ENCODE measurements around the gene SLC35C1. TPM values are rescaled to one million over a fixed set of nuclear protein-coding genes. Genes with fewer than 3 reads are reported as not detected.

Gene SLC35C1
- polyA plus RNA-seq (2013, experiment 1 of 2; ENCODE audit: insufficient read length): 20.9 TPM
- polyA plus RNA-seq (2013, experiment 2 of 2; ENCODE audit: insufficient read length): 19.8 TPM

GRCh38 chr11:45804761-45805304 is at the start of gene SLC35C1:
SLC35C1 (plus strand) TSS chr11:45805149; CDS start chr11:45805802, 653 bp downstream.
- peak; percentile 95 for DNase-seq

- DNase-seq: no peak
These were observed 49.6 kb upstream of the SLC35C1 start for GRCh38 chr11:45755281-45755859.

GRCh38 chr11:45756384-45757010 is 48.5 kb upstream of the SLC35C1 start:
- no peak for DNase-seq

GRCh38 chr11:45757672-45758071 is 47.3 kb upstream of the SLC35C1 start:
- no peak for DNase-seq

- DNase-seq: no peak
These were observed 43.3 kb upstream of the SLC35C1 start for GRCh38 chr11:45761659-45762058.

- DNase-seq: no peak
These were observed 39.8 kb upstream of the SLC35C1 start for GRCh38 chr11:45765107-45765668.

- no peak for DNase-seq
These were observed 39.1 kb upstream of the SLC35C1 start for GRCh38 chr11:45765836-45766235.

- DNase-seq: no peak
These were observed 38.5 kb upstream of the SLC35C1 start for GRCh38 chr11:45766469-45766868.

GRCh38 chr11:45768486-45768885 is 36.5 kb upstream of the SLC35C1 start:
- no peak for DNase-seq

- DNase-seq: no peak
These were observed 35.0 kb upstream of the SLC35C1 start for GRCh38 chr11:45769960-45770359.

GRCh38 chr11:45771193-45771565 is 33.8 kb upstream of the SLC35C1 start:
- peak; percentile 47 for DNase-seq

GRCh38 chr11:45771566-45772448 is 33.1 kb upstream of the SLC35C1 start:
- DNase-seq: peak; percentile 72

- DNase-seq: no peak
These were observed 32.5 kb upstream of the SLC35C1 start for GRCh38 chr11:45772449-45772774.

GRCh38 chr11:45772986-45773785 is 31.8 kb upstream of the SLC35C1 start:
- DNase-seq: no peak

GRCh38 chr11:45773786-45774655 is 30.9 kb upstream of the SLC35C1 start:
- no peak for DNase-seq

- no peak for DNase-seq
These were observed 30.2 kb upstream of the SLC35C1 start for GRCh38 chr11:45774786-45775185.

GRCh38 chr11:45777127-45777969 is 27.6 kb upstream of the SLC35C1 start:
- DNase-seq: no peak

GRCh38 chr11:45778341-45778740 is 26.6 kb upstream of the SLC35C1 start:
- DNase-seq: no peak

- no peak for DNase-seq
These were observed 25.3 kb upstream of the SLC35C1 start for GRCh38 chr11:45779602-45780001.

- DNase-seq: no peak
These were observed 18.7 kb upstream of the SLC35C1 start for GRCh38 chr11:45786272-45786671.

Measured in fibroblast of skin of scalp (primary cell).